Adipocyte (in vitro differentiated cells): Measurements from ENCODE around the gene GOLGA6L7.
A peak's percentile ranks its signal among the peaks of the same experiment; 100 is the strongest.
"Not testable (repeated sequence)": the region's sequence is repeated elsewhere in the genome, so short reads cannot be mapped to it uniquely, and the experiment has no call there.

Experiments
- DNase-seq: peaks from one replicate; pipeline ENCODE4 v3.0.0-alpha.2; 2015; ENCODE audit warnings: low read depth
- H3K27me3 ChIP-seq: replicated peaks from 2 replicates; pipeline ENCODE4 v1.7.0; 2013; ENCODE audit warnings: mild to moderate bottlenecking, low read length, moderate library complexity; ENCODE audit not compliant: control insufficient read depth, insufficient read depth
- H3K36me3 ChIP-seq: 2 replicates; pipeline ENCODE4 v1.7.0; 2013; ENCODE audit warnings: low read length, mild to moderate bottlenecking, moderate library complexity; ENCODE audit not compliant: control insufficient read depth, insufficient read depth, severe bottlenecking
- H3K4me1 ChIP-seq: 2 replicates; pipeline ENCODE4 v1.7.0; 2013; ENCODE audit warnings: mild to moderate bottlenecking, low read length, moderate library complexity; ENCODE audit not compliant: control insufficient read depth, insufficient read depth
- H3K4me3 ChIP-seq: 2 replicates; pipeline ENCODE4 v1.7.0; 2013; ENCODE audit warnings: mild to moderate bottlenecking, low read length, moderate library complexity
- H3K9ac ChIP-seq: 2 replicates; pipeline ENCODE4 v1.7.0; 2013; ENCODE audit warnings: mild to moderate bottlenecking, low read length, moderate library complexity
- H3K9me3 ChIP-seq: 2 replicates; pipeline ENCODE4 v1.7.0; 2013; ENCODE audit warnings: mild to moderate bottlenecking, low read length, moderate library complexity; ENCODE audit not compliant: control insufficient read depth

GOLGA6L7 gene, protein sequence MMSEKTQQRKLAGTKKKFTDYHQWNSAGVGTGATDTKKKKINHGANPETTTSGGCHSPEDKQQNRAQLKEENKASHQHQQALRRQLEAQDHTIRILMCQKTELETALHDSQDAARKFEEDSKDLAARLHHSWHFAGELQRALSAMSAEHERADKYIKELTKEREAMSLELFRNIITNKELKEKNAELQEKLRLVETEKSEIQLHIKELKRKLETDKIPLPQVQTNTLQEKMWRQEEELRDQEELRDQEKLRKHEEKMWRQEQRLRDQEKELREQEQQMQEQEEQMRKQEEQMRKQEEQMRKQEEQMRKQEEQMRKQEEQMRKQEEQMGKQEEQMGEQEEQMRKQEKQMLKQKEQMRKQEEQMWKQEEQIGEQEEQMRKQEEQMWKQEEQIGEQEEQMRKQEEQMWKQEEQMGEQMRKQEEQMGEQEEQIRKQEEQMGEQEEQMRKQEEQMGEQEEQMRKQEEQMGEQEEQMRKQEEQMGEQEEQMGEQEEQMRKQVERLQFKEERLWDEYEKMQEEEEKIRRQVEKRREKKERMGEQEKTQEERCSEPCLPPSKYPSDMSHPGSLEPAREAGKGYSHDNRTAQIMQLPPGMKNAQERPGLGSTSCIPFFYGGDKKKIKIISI

GRCh38 chr15:28848521-28848920 lies at the start of gene GOLGA6L7:
Gene GOLGA6L7, minus strand, starts transcription at chr15:28848644. Its CDS starts 95 bp downstream, at chr15:28848549.
- not testable (repeated sequence) for H3K27me3 ChIP-seq, H3K36me3 ChIP-seq, H3K4me1 ChIP-seq, H3K9ac ChIP-seq, DNase-seq, H3K4me3 ChIP-seq, H3K9me3 ChIP-seq

DNA sequence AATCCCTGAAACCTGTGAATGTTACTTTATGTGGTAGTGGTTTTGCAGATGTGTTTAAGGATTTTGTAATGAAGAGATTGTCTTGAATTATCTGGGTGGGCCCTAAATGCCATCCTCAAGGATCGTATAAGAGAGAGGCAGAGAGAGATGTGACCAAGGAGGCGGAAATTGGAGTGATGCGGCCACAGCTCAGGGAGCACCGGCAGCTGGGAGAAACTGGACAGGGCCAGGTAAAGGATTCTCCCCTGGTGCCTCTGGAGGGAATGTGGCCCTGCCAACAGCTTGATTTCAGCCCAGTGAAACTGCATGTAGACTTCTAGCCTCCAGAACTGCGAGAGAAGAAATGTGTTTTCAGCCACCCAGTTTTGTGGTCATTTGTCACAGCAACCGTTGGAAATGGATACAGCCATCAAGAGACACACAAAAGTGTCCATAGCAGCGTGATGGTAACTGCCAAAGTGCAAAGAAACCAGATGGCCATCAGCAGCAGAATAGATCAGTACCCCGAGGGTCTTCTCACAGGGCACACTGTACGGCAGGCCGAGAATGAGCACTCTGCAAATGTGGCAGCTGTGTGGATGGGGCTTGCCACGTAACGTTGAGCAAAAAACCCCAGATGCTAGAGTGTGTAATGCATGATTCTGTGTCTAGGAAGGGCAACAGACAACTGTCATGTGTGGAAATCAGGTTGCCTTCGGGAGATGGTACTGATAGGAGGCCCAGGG lies 49.6 kb upstream of the GOLGA6L7 start:
- Histone ChIP-seq H3K27me3 (no peaks in the 10 kb centered on the region), H3K9me3 (no peaks in the 10 kb centered on the region), H3K4me3 (no peak overlapping the region), H3K4me1 (no peaks in the 10 kb centered on the region), H3K9ac (no peak overlapping the region), H3K36me3 (no peaks in the 10 kb centered on the region)
- DNase-seq, result no peak

GRCh38 chr15:28896951-28897350 lies 48.5 kb upstream of the GOLGA6L7 start:
- no peaks in the 10 kb centered on the region for H3K27me3 ChIP-seq
- H3K4me3 ChIP-seq, result no peak overlapping the region
- DNase-seq, result peak; percentile 71
- no peak overlapping the region for H3K9ac ChIP-seq
- H3K9me3 ChIP-seq, result no peaks in the 10 kb centered on the region
- no peaks in the 10 kb centered on the region for H3K4me1 ChIP-seq
- H3K36me3 ChIP-seq, result no peaks in the 10 kb centered on the region

DNA sequence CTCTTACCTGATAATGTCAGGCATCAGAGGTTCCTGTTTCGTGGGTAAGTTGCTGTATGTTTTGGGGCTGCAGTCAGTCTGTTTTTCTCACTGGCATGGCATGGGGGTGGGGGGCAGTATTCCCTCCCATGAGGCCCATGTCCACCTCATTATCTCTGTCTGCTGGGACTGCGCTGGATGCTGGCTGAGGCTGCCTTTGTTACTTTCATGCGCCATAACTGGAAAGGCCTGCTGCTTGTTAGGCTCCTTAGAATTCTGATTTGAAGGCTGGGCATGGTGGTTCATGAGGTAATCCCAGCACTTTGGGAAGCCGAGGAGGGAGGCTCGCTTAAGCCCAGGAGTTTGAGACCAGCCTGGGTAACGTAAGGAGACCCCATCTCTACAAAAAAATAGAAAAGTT lies 47.1 kb upstream of the GOLGA6L7 start:
- Histone ChIP-seq H3K9me3 (no peaks in the 10 kb centered on the region), H3K4me1 (no peaks in the 10 kb centered on the region)
- DNase-seq, result no peak

DNA sequence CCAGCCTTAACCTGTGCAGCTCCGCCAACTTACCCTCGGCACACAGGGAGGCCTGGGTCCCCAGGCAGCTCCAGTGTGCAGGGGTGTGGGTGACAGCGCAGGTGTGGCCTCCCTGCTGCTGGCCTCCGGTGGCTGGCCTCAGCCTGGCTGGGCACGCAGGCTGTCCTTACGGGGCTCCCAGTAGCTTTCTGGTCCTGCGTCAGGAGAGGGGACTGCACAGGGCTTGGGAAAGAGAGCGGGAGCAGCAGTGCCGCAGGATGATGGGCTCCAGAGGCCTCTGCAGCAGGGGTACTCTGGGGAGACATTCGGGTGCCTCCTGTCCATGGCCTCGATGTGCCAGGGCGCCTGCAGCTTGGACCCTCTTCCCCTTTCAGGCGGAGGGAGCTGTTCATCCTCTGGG lies 46.7 kb upstream of the GOLGA6L7 start:
- no peak overlapping the region for H3K4me3 ChIP-seq
- H3K4me1 ChIP-seq, result no peaks in the 10 kb centered on the region
- no peaks in the 10 kb centered on the region for H3K36me3 ChIP-seq
- no peaks in the 10 kb centered on the region for H3K9me3 ChIP-seq
- H3K27me3 ChIP-seq, result no peaks in the 10 kb centered on the region
- no peak overlapping the region for H3K9ac ChIP-seq
- DNase-seq, result no peak

More for the DNA sequence above, 47.1 kb upstream of the GOLGA6L7 start:
- Histone ChIP-seq H3K36me3 (no peaks in the 10 kb centered on the region), H3K9ac (no peak overlapping the region), H3K27me3 (no peaks in the 10 kb centered on the region), H3K4me3 (no peak overlapping the region)

GRCh38 chr15:28894631-28895030 lies 46.2 kb upstream of the GOLGA6L7 start:
- H3K4me3 ChIP-seq, result no peak overlapping the region
- no peaks in the 10 kb centered on the region for H3K36me3 ChIP-seq
- DNase-seq, result no peak
- no peak overlapping the region for H3K9ac ChIP-seq
- H3K27me3 ChIP-seq, result no peaks in the 10 kb centered on the region
- no peaks in the 10 kb centered on the region for H3K4me1 ChIP-seq
- H3K9me3 ChIP-seq, result no peaks in the 10 kb centered on the region

DNA sequence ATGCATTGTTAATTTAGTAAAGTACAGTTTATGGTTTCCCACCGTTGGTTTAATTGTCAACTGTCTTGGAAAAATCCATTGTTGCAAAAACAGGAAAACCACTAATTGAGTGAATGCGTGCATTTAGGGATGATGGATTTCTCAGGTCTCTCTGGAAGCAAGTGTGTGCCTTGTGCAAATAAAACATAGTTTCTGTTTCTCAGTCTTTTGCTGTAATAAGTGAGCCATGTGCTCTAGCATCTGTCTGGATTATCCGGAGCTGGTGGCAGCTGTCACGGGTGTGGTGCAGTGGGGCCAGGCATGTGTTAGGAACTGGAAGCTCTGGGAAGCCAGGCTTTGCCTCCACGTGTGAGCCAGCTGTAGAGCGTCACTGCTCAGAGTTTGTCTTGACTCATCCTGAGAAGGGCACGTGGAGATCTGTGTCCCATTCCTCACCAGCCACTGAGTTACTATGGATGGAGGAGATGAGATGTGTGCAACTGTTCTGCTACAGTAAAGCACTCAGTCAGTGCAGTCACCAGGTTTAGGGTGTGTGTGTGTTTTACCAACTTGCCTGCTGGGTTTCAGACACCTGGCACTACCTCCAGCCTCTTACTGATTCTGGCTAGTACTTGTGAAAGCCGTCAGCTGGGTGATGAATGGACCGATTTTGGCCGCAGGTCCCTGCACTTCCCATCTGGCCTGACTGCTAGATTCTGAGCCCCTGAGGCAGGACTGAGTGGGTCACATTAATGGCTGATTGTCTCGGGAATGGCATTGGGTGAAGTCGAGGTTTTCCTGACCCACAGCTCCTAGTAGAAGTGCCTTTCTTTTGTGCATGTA lies 44.6 kb upstream of the GOLGA6L7 start:
- Histone ChIP-seq H3K36me3 (no peaks in the 10 kb centered on the region), H3K9ac (no peak overlapping the region), H3K9me3 (no peaks in the 10 kb centered on the region), H3K4me1 (no peaks in the 10 kb centered on the region), H3K4me3 (no peak overlapping the region), H3K27me3 (peaks cover 5% of the 10 kb centered on the region)
- peak; percentile 10 for DNase-seq

GRCh38 chr15:28891588-28891987 lies 43.1 kb upstream of the GOLGA6L7 start:
- no peaks in the 10 kb centered on the region for H3K9me3 ChIP-seq
- H3K9ac ChIP-seq, result no peak overlapping the region
- no peaks in the 10 kb centered on the region for H3K36me3 ChIP-seq
- DNase-seq, result no peak
- H3K27me3 ChIP-seq, result peaks cover 14% of the 10 kb centered on the region
- no peaks in the 10 kb centered on the region for H3K4me1 ChIP-seq
- H3K4me3 ChIP-seq, result no peak overlapping the region

- Histone ChIP-seq H3K27me3 (peaks cover 15% of the 10 kb centered on the region), H3K36me3 (no peaks in the 10 kb centered on the region), H3K9ac (no peak overlapping the region), H3K4me1 (no peaks in the 10 kb centered on the region), H3K9me3 (no peaks in the 10 kb centered on the region), H3K4me3 (no peak overlapping the region)
- no peak for DNase-seq
Observed at GRCh38 chr15:28890711-28891495, 42.5 kb upstream of the GOLGA6L7 start.

- H3K4me3 ChIP-seq, DNase-seq, H3K4me1 ChIP-seq, H3K9ac ChIP-seq, H3K9me3 ChIP-seq, H3K36me3 ChIP-seq: not testable (repeated sequence)
- peaks cover 18% of the 10 kb centered on the region for H3K27me3 ChIP-seq
Observed at GRCh38 chr15:28890291-28890690, 41.8 kb upstream of the GOLGA6L7 start.
